ENCODE data around the gene LIF.
"Not testable (repeated sequence)": the region's sequence is repeated elsewhere in the genome, so short reads cannot be mapped to it uniquely, and the experiment has no call there.

LIF gene

GRCh38 chr22:30241576-30242371 lies 4.8 kb downstream of the LIF start:
- no peak for DNase-seq

- DNase-seq: no peak
Measured at GRCh38 chr22:30240541-30241417, 5.8 kb downstream of the LIF start.

GRCh38 chr22:30239488-30240405 lies 6.8 kb downstream of the LIF start:
- no peak for DNase-seq

- no peak for DNase-seq
Measured at GRCh38 chr22:30238661-30239487, 7.7 kb downstream of the LIF start.

GRCh38 chr22:30238136-30238535 lies 8.4 kb downstream of the LIF start:
- no peak for DNase-seq

GRCh38 chr22:30236875-30237274 lies 9.7 kb downstream of the LIF start:
- DNase-seq: no peak

GRCh38 chr22:30235687-30236170 lies 10.8 kb downstream of the LIF start:
- no peak for DNase-seq

GRCh38 chr22:30234786-30235470 lies 11.6 kb downstream of the LIF start:
- DNase-seq: no peak

- DNase-seq: not testable (repeated sequence)
Measured at GRCh38 chr22:30234325-30234724, 12.2 kb downstream of the LIF start.

GRCh38 chr22:30233582-30233981 lies 13.0 kb downstream of the LIF start:
- DNase-seq: no peak

GRCh38 chr22:30232716-30233218 lies 13.8 kb downstream of the LIF start:
- DNase-seq: no peak

- DNase-seq: no peak
Measured at GRCh38 chr22:30230787-30231461, 15.6 kb downstream of the LIF start.

GRCh38 chr22:30230330-30230729 lies 16.2 kb downstream of the LIF start:
- DNase-seq: no peak

- no peak for DNase-seq
Measured at GRCh38 chr22:30228509-30229359, 17.8 kb downstream of the LIF start.

- DNase-seq: no peak
Measured at GRCh38 chr22:30227438-30228228, 18.9 kb downstream of the LIF start.

GRCh38 chr22:30226192-30226832 lies 20.2 kb downstream of the LIF start:
- no peak for DNase-seq

- no peak for DNase-seq
Measured at GRCh38 chr22:30225220-30225927, 21.2 kb downstream of the LIF start.

Data from AML-193 (cell line).